Measurements from ENCODE around the gene TMEFF2. TPM values are rescaled to one million over a fixed set of nuclear protein-coding genes. Genes with fewer than 3 reads are reported as not detected.

TMEFF2 gene
- total RNA-seq, 4 donors from 2014 or later: 0.16 to 0.46 (median 0.17) TPM; not detected in 1

- no peak overlapping the region for H3K4me3 ChIP-seq (ENCODE audit: low read depth, poor library complexity, severe bottlenecking)
- intact Hi-C loops (cut with DNase I; ENCODE audit: low total_unique reads): no loop called here
- WGBS, 2 donors: 49 to 54% methylated on average over 1 of the region's 1 CpG
These were observed 124.6 kb downstream of the TMEFF2 start for GRCh38 chr2:192070099-192070498.

GRCh38 chr2:192069417-192069816 is 125.3 kb downstream of the TMEFF2 start:
- no peak overlapping the region for H3K4me3 ChIP-seq (ENCODE audit: low read depth, poor library complexity, severe bottlenecking)
- DNase-seq (ENCODE audit: low spot score in 2 of 2): no peak
- TF ChIP-seq POLR2A (IDR thresholded peaks at IDR 0.05) (no peak), CTCF (IDR thresholded peaks at IDR 0.05) (no peak)
- WGBS, 2 donors: 96 to 97% methylated on average over 1 of the region's 1 CpG
- intact Hi-C loops (cut with DNase I; ENCODE audit: low total_unique reads): no loop called here

More at GRCh38 chr2:192070099-192070498, 124.6 kb downstream of the TMEFF2 start:
- TF ChIP-seq CTCF (IDR thresholded peaks at IDR 0.05): no peak
- no peak for TF ChIP-seq POLR2A (IDR thresholded peaks at IDR 0.05)
- no peak for DNase-seq (ENCODE audit: low spot score in 2 of 2)

GRCh38 chr2:192068966-192069365 is 125.8 kb downstream of the TMEFF2 start:
- no peak for DNase-seq (ENCODE audit: low spot score in 2 of 2)
- intact Hi-C loops (cut with DNase I; ENCODE audit: low total_unique reads): no loop called here
- TF ChIP-seq POLR2A (IDR thresholded peaks at IDR 0.05) (no peak), CTCF (IDR thresholded peaks at IDR 0.05) (no peak)
- H3K4me3 ChIP-seq (ENCODE audit: low read depth, poor library complexity, severe bottlenecking): no peak overlapping the region
- 87 to 89% methylated on average over 4 of the region's 4 CpGs for WGBS, 2 donors

GRCh38 chr2:192067631-192068030 is 127.1 kb downstream of the TMEFF2 start:
- DNase-seq (ENCODE audit: low spot score in 2 of 2): no peak
- intact Hi-C loops (cut with DNase I; ENCODE audit: low total_unique reads): no loop called here
- 43 to 66% methylated on average over 1 of the region's 1 CpG for WGBS, 2 donors
- H3K4me3 ChIP-seq (ENCODE audit: low read depth, poor library complexity, severe bottlenecking): no peak overlapping the region
- no peak for TF ChIP-seq POLR2A (IDR thresholded peaks at IDR 0.05)

GRCh38 chr2:192064459-192064858 is 130.3 kb downstream of the TMEFF2 start:
- no peak overlapping the region for H3K4me3 ChIP-seq (ENCODE audit: low read depth, poor library complexity, severe bottlenecking)
- 96% methylated on average over 2 of the region's 2 CpGs for WGBS, 2 donors
- intact Hi-C loops (cut with DNase I; ENCODE audit: low total_unique reads): no loop called here
- TF ChIP-seq POLR2A (IDR thresholded peaks at IDR 0.05) (no peak), CTCF (IDR thresholded peaks at IDR 0.05) (no peak)
- DNase-seq (ENCODE audit: low spot score in 2 of 2): no peak

- DNase-seq (ENCODE audit: low spot score in 2 of 2): no peak
- 67 to 80% methylated on average over 3 of the region's 3 CpGs for WGBS, 2 donors
- intact Hi-C loops (cut with DNase I; ENCODE audit: low total_unique reads): no loop called here
- no peak for TF ChIP-seq CTCF (IDR thresholded peaks at IDR 0.05)
- no peak overlapping the region for H3K4me3 ChIP-seq (ENCODE audit: low read depth, poor library complexity, severe bottlenecking)
These were observed 134.6 kb downstream of the TMEFF2 start for GRCh38 chr2:192060161-192060560.
